ENCODE data around the gene TMEM61.

- TF ChIP-seq EZH2 (IDR thresholded peaks at IDR 0.05; ENCODE audit: insufficient read depth, low read length): no peak
- TF ChIP-seq, protein P1, sequence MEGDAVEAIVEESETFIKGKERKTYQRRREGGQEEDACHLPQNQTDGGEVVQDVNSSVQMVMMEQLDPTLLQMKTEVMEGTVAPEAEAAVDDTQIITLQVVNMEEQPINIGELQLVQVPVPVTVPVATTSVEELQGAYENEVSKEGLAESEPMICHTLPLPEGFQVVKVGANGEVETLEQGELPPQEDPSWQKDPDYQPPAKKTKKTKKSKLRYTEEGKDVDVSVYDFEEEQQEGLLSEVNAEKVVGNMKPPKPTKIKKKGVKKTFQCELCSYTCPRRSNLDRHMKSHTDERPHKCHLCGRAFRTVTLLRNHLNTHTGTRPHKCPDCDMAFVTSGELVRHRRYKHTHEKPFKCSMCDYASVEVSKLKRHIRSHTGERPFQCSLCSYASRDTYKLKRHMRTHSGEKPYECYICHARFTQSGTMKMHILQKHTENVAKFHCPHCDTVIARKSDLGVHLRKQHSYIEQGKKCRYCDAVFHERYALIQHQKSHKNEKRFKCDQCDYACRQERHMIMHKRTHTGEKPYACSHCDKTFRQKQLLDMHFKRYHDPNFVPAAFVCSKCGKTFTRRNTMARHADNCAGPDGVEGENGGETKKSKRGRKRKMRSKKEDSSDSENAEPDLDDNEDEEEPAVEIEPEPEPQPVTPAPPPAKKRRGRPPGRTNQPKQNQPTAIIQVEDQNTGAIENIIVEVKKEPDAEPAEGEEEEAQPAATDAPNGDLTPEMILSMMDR (IDR thresholded peaks at IDR 0.05; ENCODE audit: insufficient read depth, low read depth, low read length): no peak
Measured at GRCh38 chr1:54995013-54995760, 14.8 kb downstream of the TMEM61 start.
